ENCODE measurements around the gene HBP1. TPM values are rescaled to one million over a fixed set of nuclear protein-coding genes. Genes with fewer than 3 reads are reported as not detected.

Gene HBP1
- total and polyA plus RNA-seq, 2 of the 13 experiments (the other 11 are each of a cell fraction or from before 2014, with no cell fraction given), result 22.9 to 44.1 TPM

DNA sequence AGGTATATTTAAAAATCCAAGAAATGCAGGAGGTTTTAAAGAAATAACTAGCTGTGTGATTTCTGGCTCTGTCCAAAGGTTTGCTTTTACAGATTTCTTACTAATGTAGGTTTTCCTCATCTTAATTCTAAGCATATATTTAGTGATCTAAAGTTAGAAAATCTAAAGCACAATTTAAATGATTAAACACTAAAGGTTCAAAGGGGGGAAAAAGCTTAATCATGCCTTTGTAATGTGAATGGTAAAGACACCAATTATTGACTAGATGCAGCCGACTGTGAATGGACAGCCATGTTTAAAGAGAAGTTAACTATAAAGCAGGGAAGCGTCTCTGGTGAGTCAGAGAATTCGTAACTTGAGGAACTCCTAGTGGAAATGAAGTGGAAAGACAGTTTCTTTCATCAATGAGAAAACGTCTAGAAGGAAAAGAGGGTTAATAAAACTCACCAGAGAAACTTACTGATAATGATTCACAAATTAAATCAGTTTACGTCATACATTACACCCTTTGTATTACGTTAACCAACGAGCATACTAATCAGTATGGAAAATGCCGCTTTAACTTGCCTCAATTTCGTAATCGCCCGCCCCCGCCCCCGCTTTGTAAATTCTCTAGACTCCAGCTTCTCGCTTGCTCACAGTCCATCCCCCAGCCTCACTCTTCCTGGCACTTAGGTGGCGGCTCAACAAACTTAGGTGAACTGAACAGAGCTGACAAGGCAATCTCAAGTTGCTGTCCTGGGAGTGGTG is 1.1 kb upstream of the HBP1 start (continued):
- TF ChIP-seq NFAT5 (CRISPR knock-in tag; IDR thresholded peaks at IDR 0.05) (no peak), RFX3 (CRISPR knock-in tag; IDR thresholded peaks at IDR 0.05) (no peak), ZNF577 (CRISPR knock-in tag; IDR thresholded peaks at IDR 0.05; ENCODE audit: borderline replicate concordance, low read depth) (no peak), REST (IDR thresholded peaks at IDR 0.05; ENCODE audit: borderline replicate concordance in 1 of 2, low read depth in 1 of 2, low read length in 2 of 2) (0 out of 4 replicates have a peak, but pooled peaks of 1 of the 2 experiments have one; percentile 21), MAFG (CRISPR knock-in tag; IDR thresholded peaks at IDR 0.05) (no peak), ZNF30 (CRISPR knock-in tag; IDR thresholded peaks at IDR 0.05) (no peak), POLR2G (IDR thresholded peaks at IDR 0.05; ENCODE audit: low read depth, low read length) (peak; percentile 65; the same call in 1 of the 2 replicates), TBL1XR1 (IDR thresholded peaks at IDR 0.05; ENCODE audit: borderline replicate concordance, low read length, partially characterized antibody) (no peak), ZNF556 (CRISPR knock-in tag; IDR thresholded peaks at IDR 0.05; ENCODE audit: borderline replicate concordance) (no peak), FOXO1 (CRISPR knock-in tag; IDR thresholded peaks at IDR 0.05) (no peak)
- TF ChIP-seq, protein P1, sequence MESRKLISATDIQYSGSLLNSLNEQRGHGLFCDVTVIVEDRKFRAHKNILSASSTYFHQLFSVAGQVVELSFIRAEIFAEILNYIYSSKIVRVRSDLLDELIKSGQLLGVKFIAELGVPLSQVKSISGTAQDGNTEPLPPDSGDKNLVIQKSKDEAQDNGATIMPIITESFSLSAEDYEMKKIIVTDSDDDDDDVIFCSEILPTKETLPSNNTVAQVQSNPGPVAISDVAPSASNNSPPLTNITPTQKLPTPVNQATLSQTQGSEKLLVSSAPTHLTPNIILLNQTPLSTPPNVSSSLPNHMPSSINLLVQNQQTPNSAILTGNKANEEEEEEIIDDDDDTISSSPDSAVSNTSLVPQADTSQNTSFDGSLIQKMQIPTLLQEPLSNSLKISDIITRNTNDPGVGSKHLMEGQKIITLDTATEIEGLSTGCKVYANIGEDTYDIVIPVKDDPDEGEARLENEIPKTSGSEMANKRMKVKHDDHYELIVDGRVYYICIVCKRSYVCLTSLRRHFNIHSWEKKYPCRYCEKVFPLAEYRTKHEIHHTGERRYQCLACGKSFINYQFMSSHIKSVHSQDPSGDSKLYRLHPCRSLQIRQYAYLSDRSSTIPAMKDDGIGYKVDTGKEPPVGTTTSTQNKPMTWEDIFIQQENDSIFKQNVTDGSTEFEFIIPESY (CRISPR knock-in tag; IDR thresholded peaks at IDR 0.05), result no peak
- TF ChIP-seq, protein P2, sequence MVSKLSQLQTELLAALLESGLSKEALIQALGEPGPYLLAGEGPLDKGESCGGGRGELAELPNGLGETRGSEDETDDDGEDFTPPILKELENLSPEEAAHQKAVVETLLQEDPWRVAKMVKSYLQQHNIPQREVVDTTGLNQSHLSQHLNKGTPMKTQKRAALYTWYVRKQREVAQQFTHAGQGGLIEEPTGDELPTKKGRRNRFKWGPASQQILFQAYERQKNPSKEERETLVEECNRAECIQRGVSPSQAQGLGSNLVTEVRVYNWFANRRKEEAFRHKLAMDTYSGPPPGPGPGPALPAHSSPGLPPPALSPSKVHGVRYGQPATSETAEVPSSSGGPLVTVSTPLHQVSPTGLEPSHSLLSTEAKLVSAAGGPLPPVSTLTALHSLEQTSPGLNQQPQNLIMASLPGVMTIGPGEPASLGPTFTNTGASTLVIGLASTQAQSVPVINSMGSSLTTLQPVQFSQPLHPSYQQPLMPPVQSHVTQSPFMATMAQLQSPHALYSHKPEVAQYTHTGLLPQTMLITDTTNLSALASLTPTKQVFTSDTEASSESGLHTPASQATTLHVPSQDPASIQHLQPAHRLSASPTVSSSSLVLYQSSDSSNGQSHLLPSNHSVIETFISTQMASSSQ (IDR thresholded peaks at IDR 0.05; ENCODE audit: low read depth), result no peak
- TF ChIP-seq, protein P2 (CRISPR knock-in tag; IDR thresholded peaks at IDR 0.05; ENCODE audit: borderline replicate concordance), result no peak

Measured in HepG2 (cell line).